ENCODE results near the gene ATXN7L2.

Gene ATXN7L2

GRCh38 chr1:109478806-109479205, 4.9 kb upstream of the ATXN7L2 start:
- no peak for DNase-seq

- no peak for DNase-seq
These were observed 4.4 kb upstream of the ATXN7L2 start for GRCh38 chr1:109479311-109479710.

- DNase-seq = no peak
These were observed 3.8 kb upstream of the ATXN7L2 start for GRCh38 chr1:109479901-109480300.

GRCh38 chr1:109481646-109482045, 2.1 kb upstream of the ATXN7L2 start:
- no peak for DNase-seq

GRCh38 chr1:109482242-109482641, 1.5 kb upstream of the ATXN7L2 start:
- DNase-seq = no peak

GRCh38 chr1:109482791-109483671, 674 bp upstream of the ATXN7L2 start:
- DNase-seq = no peak

- DNase-seq = no peak
These were observed 842 bp downstream of the ATXN7L2 start for GRCh38 chr1:109484519-109484975.

GRCh38 chr1:109485001-109485400, 1.3 kb downstream of the ATXN7L2 start:
- no peak for DNase-seq

GRCh38 chr1:109487261-109487660, 3.6 kb downstream of the ATXN7L2 start:
- DNase-seq = no peak

- DNase-seq = no peak
These were observed 4.5 kb downstream of the ATXN7L2 start for GRCh38 chr1:109488201-109488600.

- DNase-seq = no peak
These were observed 5.0 kb downstream of the ATXN7L2 start for GRCh38 chr1:109488696-109489095.

- DNase-seq = peak; percentile 17
These were observed 6.6 kb downstream of the ATXN7L2 start for GRCh38 chr1:109490029-109490933.

- DNase-seq = no peak
These were observed 7.2 kb downstream of the ATXN7L2 start for GRCh38 chr1:109490934-109491302.

- no peak for DNase-seq
These were observed 7.7 kb downstream of the ATXN7L2 start for GRCh38 chr1:109491372-109491771.

GRCh38 chr1:109492779-109493178, 9.1 kb downstream of the ATXN7L2 start:
- no peak for DNase-seq

GRCh38 chr1:109493227-109493626, 9.5 kb downstream of the ATXN7L2 start:
- no peak for DNase-seq

- peak; percentile 76 for DNase-seq
These were observed 10.3 kb downstream of the ATXN7L2 start, which contains the start of gene CYB561D1 for GRCh38 chr1:109493805-109494539. Gene CYB561D1 (plus strand): TSS chr1:109494094. CDS start chr1:109494140, 46 bp downstream.

GRCh38 chr1:109495738-109496137, 12.0 kb downstream of the ATXN7L2 start:
- no peak for DNase-seq

- DNase-seq = no peak
These were observed 13.9 kb downstream of the ATXN7L2 start for GRCh38 chr1:109497449-109498160.

GRCh38 chr1:109498161-109498801, 14.6 kb downstream of the ATXN7L2 start:
- DNase-seq = no peak

GRCh38 chr1:109499081-109499480, 15.4 kb downstream of the ATXN7L2 start:
- no peak for DNase-seq
